Adrenal gland (tissue), 5 donors: ENCODE measurements around the gene PDLIM5.

ENCODE experiments used
- POLR2A ChIP-seq, 2 donors: fragments of 450-650 bp; IDR thresholded peaks; one replicate each; pipeline ENCODE4 v1.6.1; 2017; ENCODE audit warnings: antibody characterized with exemption in 2 of 2, mild to moderate bottlenecking in 2 of 2, moderate library complexity in 1 of 2
- TF ChIP-seq, protein P1 (sequence below), 6 experiments: fragments of 450-650 bp in 4 of 6; fragments of 200-600 bp in 2 of 6; sonication (generic) in 1 of 6; IDR thresholded peaks; 1 replicate in 5 of 6; 2 replicates in 1 of 6; pipeline versions ENCODE4 v1.5.1 to v1.8.0; 2016 to 2021; ENCODE audit warnings: antibody characterized with exemption in 6 of 6, mild to moderate bottlenecking in 2 of 6, moderate library complexity in 1 of 6
- donor health status: DM: no; HTN: no; CAD: no.

DNA sequence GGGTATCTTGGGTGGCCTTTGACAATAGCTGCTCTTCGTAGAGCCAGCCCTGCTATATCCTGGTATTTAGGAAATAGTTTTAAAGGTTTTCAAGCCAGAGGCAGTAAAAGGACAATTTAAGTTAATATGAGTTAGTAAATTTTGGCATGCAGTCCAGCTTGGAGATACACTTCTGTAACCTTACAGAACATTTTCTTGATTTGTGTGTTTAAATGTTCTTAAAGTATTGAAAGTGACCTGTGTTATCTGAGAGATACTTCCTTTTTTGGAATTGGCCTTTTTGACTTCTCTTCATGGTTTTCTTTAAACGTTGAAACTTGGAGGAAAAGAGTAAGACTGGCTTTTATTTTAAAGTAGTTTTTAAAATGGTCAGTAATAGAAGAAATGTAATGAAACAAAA is 25.5 kb downstream of the PDLIM5 start:
- TF ChIP-seq, protein P1, sequence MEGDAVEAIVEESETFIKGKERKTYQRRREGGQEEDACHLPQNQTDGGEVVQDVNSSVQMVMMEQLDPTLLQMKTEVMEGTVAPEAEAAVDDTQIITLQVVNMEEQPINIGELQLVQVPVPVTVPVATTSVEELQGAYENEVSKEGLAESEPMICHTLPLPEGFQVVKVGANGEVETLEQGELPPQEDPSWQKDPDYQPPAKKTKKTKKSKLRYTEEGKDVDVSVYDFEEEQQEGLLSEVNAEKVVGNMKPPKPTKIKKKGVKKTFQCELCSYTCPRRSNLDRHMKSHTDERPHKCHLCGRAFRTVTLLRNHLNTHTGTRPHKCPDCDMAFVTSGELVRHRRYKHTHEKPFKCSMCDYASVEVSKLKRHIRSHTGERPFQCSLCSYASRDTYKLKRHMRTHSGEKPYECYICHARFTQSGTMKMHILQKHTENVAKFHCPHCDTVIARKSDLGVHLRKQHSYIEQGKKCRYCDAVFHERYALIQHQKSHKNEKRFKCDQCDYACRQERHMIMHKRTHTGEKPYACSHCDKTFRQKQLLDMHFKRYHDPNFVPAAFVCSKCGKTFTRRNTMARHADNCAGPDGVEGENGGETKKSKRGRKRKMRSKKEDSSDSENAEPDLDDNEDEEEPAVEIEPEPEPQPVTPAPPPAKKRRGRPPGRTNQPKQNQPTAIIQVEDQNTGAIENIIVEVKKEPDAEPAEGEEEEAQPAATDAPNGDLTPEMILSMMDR (IDR thresholded peaks at IDR 0.05), result no peak
- TF ChIP-seq POLR2A (IDR thresholded peaks at IDR 0.05), result no peak
